NCI-H2196 (cell line): ENCODE data around the gene NTM.

Source experiments
- DNase-seq: peaks from one replicate; lab custom pipeline; 2025; ENCODE audit not compliant: unreplicated experiment; lab: John Stamatoyannopoulos, UW

NTM gene

DNA sequence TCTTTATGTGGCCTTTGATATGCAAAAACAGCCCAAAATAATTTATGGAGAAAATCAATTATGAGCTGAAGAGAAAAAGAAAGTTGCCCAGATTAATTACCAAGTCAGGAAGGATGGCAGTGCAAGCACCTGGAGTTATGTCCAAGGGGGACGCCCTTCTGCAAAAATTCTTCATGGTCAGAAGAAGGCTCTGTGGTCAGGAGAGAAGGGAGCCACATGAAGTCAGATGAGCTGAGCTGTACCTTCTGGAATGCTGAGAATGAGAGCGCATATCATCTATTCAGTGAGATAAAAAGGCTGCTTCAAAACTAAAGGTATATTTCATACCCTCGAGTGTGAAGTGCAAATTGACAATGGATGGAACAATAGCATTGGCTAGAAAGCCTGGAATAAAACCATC is 607.4 kb downstream of the NTM start:
- DNase-seq, result no peak

DNA sequence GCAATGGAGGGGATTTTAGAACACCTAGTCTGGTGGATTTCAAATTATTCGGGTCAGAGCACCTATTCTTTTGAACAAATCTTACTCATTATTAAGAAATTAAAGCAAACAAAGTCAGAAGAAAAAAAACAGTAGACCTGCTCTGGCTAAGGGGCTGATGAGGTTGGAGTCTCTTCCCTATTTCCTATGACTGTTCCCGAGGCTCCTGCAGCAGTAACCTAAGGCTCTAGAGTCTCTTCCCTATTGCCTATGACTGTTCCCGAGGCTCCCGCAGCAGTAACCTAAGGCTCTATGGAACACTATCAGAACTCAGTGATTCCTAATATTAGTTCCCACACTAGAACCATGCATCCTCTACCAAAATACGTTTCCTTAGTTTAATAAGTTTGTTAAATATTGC is 607.9 kb downstream of the NTM start:
- no peak for DNase-seq

DNA sequence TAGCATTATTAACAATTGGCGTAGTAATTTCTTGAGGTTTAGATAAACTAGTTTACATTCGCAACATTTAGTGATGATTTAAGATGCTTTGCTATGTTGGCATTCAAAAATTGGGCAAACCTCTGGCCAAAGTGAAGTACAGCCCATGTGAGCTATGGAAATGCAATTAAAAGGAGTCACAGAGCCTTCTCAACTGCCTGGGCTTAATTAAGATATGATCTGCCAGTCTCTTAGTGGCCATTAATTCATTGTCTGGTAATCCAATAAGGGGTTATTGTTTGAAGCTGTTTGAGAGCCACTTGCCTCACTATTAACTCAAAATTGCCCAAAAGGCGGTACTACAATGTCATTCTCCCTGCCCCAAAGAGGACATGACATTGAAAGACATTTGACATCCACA is 608.9 kb downstream of the NTM start:
- no peak for DNase-seq

DNA sequence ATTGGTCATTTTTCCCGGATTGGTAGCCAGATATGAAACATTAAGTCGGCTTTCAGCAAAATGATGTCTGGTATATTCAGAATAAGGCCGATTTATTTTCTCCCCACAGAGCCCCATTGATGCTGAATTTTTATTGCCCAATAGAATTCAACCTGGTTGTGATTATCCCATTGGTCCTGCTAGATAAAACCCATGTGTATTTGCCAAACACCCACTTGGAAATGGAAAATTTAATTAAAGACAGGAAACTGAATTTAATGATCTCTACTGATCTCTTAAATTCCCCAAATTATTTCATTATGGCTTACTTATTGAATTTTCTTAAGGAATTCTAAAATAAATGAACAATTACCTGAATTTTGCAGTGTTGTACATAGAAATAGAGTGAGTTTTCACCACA is 609.8 kb downstream of the NTM start:
- DNase-seq, result no peak

DNA sequence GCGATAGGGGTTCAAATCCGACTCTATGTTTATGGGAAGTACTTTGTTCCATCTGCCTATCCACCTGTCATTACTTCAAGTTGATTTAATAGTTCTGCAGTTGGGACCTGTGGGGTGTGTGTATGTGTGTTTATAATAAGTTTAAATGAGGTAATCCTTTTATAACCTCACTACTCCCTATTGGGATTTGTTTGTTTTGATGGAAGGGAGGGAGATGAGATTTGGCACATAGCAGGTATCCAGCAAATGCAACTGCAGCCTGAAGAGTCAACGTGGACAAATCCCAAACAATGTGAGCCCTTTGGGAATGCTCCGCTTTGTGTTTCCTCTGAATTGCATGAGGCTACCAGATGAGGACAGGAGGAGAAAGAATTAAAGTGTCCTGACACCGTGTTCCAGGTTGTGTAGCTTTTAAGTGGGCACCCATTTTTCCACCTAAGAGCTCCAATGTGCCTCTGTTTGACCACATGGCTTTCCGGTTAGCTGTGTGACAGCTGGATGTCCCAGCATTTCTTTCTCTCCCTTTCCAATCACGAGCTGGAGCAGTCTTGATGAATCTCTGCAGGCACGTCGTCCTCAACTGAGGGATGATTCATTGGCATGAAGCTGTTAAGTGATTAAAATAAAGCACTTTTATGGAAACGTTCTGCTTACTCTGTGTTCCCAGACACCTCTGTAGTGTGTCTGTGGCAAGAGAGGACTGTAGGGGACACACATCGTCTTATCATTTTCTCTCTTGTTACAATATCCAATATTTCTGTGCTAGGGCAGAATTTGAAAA is 610.7 kb downstream of the NTM start:
- no peak for DNase-seq

DNA sequence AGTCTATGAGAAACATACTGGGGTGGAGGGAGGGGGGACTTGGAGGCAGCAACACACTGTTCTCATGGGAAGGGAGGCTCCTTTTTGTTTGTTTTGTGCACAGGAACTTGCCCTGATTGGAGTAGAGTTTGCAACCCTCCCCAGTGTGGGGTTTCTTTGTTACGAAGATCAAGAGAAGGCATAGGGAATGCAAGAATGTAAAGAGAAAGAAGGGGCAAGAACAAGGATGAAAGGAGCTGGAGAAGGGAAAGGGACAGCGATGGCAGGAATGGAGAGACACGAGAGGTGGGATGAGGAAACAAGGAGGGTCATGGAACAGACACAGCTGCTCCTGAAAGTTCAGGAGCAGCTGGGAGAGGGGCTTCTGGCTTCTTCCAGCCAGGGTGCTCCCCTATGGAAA is 611.7 kb downstream of the NTM start:
- DNase-seq, result no peak

DNA sequence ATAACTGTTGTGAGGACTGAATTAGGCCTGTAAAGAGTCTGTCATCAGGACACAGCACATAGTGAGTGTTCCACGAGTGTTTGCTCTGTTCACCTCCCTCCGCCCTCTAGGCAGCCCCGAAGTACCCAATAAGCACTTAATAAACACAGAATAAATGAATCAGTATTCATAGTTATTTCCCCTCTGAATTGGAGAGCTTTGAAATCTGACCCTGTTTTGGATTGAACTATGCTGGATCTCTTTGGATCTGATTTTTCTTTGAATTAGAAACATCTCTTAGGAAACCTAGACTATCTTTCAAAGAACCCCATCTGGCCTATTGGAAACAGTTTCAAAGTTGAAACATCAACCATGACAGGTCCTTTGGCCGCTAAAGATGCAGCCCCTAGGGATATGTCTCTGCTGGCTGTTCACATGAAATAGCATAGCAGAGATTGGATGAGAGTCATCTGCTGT is 615.5 kb downstream of the NTM start:
- DNase-seq, result no peak

DNA sequence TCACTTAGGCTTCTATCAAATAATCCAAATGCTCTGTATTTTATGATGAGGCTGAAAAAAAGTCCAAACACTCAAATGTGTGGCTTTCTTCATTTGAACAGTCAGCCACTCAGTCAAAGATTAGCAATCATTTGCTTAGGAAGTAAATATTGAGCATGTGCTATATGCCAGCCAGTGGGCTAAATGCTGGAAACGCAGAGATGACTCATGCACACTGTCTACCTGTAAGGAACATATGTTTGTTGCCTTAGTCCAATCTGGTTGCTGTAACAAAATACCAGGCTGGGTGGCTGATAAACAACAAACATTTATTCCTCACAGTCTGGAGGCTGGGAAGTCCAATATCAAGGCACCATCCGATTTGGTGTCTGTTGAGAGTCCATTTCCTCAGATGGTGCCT is 617.3 kb downstream of the NTM start:
- DNase-seq, result no peak

DNA sequence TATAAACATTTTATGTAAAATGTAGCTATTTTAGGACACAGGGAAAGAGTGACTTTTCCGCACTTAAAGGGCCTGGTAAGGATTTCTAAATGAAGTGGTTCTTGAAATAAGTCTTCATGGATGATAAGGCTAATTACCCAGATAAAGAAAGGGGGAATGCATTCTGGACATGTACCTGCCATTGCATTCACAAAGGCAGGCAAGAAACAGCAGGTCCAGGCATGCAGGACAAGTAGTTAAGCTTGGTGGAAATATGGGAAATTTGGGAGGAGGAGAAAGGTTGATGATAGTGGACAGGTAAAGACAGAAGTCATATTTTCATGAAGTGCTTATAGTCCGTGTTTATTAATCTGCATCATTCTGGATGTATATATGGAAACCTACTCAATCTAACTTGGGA is 621.2 kb downstream of the NTM start:
- no peak for DNase-seq

DNA sequence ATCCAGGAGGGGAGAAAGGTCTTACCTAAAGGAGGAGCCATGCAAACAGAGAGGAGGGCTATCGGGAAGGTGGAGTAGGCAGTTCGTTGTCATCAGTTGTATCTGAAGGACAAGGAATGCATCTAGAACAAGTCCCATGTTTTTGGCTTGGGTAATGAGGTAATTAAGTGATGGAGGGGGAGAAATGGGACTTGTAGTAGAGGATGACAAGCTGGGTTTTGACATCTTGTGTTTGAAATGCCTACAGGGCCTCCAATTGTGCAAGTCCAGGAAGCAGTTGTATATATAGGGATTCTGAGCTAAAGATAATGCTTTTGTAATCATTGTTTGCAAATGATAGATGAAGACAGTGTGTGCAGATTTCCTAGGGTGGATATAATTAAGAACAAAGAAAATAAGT is 622.8 kb downstream of the NTM start:
- no peak for DNase-seq

DNA sequence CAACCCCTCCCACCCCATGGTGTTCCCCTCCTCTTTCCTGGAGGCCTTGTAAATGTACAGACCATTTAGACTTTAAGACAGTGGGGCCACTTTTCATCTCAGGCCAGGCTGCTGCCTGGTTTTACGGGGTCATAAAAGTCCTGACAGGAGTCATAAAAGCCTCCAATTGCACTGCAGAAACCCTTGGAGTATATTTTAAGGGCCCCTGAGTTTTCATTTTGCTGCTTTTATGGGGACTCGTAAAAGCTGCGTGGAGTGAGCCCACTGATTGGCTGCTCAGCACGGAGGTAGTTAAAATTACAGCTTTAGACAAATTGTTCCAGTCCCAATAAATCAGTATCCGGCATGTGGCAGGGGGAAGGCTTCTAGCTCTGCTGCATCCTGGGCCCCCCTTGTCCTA is 627.6 kb downstream of the NTM start:
- no peak for DNase-seq

DNA sequence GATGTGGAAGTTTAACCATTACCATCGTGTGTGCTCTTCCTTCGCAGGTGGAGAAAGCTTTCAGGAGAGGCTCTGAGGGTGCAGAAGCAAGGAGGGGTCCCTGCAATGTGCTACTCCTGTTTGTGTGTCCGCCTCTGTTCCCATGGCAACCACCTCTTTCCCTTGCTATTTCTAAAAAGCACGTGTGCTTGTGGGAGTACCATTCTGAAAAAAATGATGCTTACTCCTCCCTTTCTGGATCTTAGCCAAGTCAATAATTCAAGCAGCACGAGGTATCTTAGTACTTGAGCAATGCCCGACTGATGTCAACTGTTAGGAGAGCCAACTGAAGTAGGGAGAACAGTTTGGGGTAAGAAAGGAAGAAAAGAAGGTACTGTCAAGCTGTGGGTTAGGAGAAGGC is 628.7 kb downstream of the NTM start:
- no peak for DNase-seq

DNA sequence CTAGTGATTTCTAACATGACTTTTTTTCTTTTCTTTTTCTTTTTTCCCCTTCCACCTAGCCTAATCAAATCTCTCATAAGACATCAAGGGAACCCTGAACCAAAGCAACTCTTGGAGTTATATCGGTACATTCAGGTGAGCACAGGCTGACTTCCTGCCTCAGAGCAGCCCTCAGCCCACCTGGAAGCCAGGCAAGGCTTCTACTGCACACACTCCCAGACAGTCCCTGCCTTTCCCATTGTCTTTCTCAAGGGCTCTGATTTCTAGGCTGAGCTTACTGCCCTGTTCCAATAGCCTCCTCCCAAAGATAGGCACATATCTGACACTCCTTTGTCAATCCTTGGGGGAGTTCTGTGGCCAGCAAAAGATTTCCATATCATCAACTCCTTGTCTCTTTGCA is 629.5 kb downstream of the NTM start:
- DNase-seq, result no peak

DNA sequence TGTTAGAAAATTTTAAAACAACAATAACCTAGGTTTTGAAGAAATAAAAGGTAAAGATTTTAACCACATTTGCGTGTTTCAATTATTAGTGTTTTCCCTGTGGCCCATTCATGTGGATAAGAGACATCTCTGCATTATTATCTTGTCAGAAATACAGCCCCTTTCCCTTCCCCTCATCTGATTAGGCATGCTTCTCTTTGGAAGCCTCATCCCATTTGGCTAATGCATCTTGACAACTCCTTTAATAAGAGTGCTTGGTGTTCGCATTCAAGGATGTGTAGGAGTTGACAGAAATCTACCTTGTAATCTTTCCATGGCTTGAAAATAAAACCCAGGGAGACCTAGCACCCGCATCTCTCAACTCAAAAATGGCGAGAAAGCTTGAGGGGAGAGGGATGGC is 635.5 kb downstream of the NTM start:
- no peak for DNase-seq

DNA sequence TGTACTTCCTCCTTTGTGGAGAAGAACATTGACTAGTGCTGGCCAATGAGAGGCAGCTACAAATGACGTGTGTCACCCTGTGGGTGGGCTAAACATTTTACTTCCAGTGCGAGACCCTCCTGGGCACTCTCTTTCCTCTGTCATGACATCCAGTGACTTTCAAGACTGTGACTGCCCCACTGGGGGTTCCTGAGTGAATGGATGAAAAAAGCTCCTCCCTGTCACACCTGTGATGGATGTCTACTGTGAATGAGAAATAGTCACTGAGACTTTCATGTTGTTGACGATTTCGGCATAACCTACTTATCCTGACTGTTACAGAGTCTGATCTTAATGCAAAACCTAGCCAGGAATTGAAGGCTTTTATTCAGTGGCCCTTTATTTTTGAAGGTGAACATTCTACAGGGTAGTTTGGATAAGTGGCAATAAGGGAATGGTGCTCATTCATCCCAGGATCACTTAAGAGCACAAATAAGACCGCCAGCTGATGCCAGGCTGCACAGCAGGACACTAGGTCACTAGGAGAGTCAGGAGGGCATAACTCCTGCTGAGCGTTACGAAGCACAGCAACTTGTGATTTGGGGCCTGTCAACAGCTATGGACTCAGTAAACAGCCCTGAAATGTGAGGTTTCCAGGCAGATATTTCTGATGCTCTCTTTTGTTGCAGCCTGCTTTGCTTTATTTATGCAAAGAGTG is 636.6 kb downstream of the NTM start:
- DNase-seq, result no peak

DNA sequence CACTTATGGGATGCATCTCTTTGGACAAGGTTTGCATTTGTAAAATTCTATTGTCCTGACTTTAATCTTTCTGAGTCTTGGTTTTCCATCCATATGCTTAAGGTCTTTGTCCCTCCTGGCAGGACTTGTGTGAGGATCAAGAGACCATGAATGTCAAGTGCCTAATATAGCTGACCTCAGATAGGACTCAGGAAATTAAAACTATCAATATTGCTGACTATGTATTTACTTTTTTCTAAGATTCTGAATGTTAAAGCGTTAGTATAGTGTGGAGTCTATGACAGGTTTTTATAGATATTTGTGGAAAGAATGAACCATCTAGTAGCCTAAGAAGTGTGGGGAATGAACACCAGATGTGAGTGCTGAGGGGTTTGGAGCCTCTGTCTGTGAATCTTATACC is 637.8 kb downstream of the NTM start:
- no peak for DNase-seq

DNA sequence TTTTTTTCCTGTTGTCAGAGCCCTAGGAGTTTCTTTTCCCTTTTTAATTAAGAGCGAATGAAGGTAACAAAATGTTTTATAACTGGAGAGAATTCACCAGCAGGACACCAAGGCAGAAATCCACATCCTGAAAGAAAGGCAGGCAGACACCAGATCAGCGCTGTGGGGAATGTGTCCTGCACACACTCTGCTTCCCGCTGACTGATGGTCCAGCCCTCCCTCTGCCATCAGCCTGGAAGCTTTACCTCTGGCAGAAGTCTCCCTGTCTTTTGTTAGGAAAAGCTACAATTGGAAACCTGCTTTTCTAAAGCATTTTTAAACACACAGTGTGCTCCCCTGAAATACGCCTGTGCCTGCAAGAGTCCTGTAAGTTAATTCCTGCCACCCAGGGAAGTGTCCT is 638.5 kb downstream of the NTM start:
- no peak for DNase-seq

DNA sequence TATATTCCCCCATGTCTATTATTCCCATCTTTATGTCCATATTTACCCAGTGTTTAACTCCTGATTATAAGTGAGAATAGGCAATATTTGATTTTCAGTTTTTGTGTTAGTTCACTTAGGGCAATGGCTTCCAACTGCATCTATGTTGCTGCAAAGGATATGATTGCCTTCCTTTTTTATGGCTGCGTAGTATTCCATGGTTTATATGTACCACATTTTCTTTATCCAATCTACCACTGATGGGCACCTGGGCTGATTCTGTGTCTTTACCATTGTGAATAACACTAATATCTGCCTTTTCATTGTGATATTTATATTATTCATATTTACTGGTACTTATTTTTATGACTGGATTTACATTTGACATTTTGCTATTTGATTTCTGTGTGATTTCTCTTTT is 649.6 kb downstream of the NTM start:
- DNase-seq, result no peak

DNA sequence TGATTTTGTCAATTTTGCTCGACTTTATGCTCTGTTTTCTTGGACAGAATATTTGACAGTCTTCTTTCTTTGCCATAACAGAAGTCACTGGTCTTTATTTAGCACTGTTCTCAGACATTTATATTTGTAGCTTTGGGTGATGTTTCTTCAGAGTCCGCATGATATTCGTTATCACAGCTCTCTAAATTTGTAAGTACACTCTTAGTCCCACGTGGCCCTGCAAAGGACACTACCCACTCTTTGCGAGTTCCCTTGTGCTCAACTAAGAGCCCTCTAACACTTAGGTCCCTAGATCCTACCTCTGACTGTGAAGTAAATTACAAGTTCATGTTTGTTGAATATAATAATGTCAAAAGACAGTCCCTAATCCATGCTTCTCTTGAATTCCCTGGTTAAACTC is 651.9 kb downstream of the NTM start:
- DNase-seq, result no peak

DNA sequence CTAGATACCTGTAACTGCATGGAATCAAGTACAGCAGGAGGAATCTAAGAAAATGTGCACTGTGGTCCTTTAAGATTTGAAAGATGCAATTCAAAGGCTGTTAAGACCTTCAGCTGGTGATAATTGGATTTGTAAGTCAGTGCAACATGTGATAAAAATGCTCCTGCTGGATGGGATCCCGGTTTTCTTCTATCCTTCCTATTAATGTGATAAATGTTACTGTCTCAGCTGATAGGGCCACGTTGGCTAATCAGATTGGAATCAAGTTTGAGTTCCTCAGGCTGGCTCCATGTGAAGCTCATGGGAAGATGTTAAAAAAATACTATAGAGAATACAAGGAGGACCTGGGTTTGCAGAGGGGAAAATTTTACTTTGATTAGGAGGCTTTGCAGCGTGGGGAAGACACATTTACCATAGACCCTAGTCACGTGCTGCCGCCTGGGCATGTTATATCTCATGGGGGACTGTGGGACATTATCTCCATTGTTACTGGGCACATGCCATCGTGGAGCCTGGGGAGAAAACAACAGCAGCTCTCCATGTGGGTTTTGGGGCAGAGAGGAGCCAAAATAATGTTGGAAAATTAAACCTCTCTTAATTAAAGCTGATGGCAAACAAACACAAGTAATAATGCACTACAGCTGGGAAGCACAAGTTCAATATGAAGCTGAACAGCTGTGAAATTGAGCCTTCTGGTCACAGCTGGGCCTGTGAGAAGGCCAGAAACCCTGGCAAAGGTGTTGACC is 652.5 kb downstream of the NTM start:
- no peak for DNase-seq

DNA sequence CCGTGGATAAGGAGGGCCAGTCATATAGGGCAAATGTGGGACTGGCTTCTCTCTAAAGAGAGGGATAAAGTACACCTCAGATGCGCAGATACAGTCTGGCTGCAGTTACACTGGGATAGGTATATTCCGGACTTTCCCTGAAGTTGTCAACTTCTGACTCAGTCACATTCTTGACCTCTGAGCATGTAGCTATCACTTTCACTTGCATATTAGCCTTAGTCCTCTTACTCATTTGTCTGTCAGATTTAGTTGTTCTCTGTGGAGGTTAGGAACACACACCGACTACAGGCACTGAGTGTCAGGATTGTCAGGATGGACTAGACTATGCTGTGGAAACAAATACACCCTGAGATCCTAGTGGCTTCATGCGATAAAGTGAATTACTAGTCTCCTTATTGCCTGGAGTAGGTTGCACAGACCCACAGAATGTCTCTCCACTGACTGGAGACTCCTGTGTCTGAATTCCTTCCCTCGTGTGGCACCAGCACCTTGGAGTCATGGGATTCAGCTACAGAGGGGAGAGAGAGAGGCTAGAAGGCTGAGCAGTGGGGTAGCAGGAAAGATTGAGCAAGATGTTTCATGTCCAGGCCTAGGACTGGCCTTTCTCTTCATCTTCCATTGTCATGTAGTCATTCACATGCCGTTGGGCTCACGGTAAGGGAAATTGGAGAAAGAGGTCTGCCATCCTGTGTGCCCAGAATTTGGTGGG is 654.3 kb downstream of the NTM start:
- DNase-seq, result no peak

DNA sequence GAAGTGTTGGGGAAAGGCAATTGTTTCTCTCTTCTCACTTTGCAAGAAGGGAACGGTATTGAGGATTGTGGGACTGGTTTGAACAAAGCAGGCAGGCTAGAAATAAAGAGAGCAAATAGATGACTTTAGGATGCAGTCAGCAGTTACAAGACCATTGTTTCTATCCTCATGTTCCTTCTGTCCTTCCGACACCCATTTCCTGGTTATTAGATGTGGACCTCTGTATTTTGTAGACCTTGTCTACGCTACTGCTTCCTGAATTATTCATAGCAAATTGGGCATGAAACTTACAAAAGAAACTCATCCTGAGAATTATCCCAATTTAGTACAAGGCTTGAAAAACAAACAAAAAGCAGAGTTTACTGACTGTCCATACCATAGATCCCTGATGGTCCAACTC is 656.3 kb downstream of the NTM start:
- DNase-seq, result no peak
